ENCODE results near the gene MORC1.
"Not testable (repeated sequence)": the region's sequence is repeated elsewhere in the genome, so short reads cannot be mapped to it uniquely, and the experiment has no call there.

The MORC1 gene

GRCh38 chr3:109109574-109109973, 8.4 kb downstream of the MORC1 start:
- no peak overlapping the region for H3K4me3 ChIP-seq (ENCODE audit: low read depth, low read length)

DNA sequence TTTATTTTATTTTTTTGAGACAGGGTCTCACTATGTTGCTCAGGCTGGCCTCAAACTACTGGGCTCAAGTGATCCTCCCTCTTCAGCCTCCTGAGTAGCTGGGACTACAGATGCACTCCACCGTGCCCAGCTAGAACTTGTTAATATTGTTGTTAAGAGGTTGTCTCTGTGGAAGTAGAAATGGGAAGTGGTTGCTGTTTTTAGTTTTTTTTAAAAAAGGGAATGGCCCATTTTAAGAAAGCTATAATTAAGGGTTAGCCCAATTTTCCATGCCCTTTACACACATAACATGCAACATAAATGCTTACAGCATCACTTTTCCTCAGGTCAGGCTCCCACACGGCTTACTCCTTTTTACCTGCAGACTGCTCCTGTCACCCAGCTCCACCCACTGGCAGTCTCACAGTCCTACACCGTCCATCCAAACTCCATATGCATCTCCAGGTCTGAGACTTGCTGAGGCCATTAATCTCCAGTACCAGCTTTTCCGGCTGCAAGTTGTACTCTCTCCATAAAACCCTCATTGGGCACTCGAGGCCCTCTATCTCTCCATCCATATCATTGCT, 19.8 kb downstream of the MORC1 start:
- no peak overlapping the region for H3K4me3 ChIP-seq (ENCODE audit: low read depth, low read length)

DNA sequence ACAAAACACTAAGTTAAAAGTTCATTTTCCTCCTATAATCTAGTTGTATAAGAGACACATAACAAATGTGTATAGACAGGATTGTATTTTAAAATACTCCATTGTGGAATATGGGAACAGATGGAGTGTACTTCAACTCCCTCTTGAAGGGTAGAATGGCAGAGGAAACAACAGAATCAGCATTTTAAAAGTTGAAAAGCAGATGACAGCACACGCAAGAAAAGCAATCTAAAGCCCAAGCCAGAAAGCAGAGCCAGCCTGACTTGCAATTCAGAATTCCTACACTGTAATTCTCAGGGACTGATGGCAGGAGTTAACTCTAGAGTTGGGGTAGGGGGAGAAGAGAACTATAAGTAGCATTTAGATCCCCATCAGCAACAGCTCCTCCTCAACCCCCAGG, 22.8 kb downstream of the MORC1 start:
- H3K4me3 ChIP-seq (ENCODE audit: low read depth, low read length) = no peak overlapping the region

DNA sequence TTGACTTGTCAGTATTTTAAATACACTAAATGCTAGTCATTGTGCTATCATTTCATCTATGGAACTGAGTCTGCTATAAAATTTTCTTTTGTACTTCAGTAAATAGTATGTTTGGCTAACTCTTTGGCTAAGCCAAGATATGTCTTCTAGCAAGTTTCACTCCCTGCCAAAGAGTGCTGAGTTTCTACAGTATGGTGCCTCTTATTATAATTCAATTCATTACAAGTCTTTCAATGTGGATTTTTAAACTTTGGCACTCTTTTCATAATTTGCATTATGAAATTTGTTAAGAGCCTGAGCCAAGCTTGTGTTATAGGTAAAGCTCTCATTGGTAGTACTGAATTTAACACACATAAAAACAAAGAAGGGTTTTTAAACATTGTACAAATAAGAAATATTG, 24.4 kb downstream of the MORC1 start:
- H3K4me3 ChIP-seq (ENCODE audit: low read depth, low read length) = no peak overlapping the region

- no peak overlapping the region for H3K4me3 ChIP-seq (ENCODE audit: low read depth, low read length)
Observed at GRCh38 chr3:109091846-109092245, 26.1 kb downstream of the MORC1 start.

DNA sequence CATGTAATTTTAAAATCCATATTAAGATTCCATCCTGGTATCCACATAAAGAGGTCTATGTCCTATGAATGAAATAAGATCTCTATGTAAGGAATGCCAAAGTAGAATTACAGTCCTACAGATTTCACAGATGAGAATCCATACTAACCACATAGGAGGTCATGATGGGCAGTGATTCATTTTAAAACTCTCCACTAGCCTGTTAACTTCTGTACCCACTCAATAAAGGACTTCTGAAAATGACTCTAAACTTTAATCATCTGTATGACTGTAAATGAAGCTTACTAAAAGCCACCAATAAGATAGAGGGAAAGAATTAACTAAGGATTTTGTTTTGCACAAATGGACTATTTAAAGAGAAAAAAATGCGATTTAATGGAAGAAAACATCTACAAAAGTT, 28.7 kb downstream of the MORC1 start:
- no peak overlapping the region for H3K4me3 ChIP-seq (ENCODE audit: low read depth, low read length)

GRCh38 chr3:109081746-109082510, 36.0 kb downstream of the MORC1 start:
- no peak overlapping the region for H3K4me3 ChIP-seq (ENCODE audit: low read depth, low read length)

GRCh38 chr3:109080090-109080489, 37.8 kb downstream of the MORC1 start:
- not testable (repeated sequence) for H3K4me3 ChIP-seq (ENCODE audit: low read depth, low read length)

GRCh38 chr3:109073116-109073515, 44.8 kb downstream of the MORC1 start:
- H3K4me3 ChIP-seq (ENCODE audit: low read depth, low read length) = no peak overlapping the region

GRCh38 chr3:109072194-109072593, 45.7 kb downstream of the MORC1 start:
- H3K4me3 ChIP-seq (ENCODE audit: low read depth, low read length) = no peak overlapping the region

DNA sequence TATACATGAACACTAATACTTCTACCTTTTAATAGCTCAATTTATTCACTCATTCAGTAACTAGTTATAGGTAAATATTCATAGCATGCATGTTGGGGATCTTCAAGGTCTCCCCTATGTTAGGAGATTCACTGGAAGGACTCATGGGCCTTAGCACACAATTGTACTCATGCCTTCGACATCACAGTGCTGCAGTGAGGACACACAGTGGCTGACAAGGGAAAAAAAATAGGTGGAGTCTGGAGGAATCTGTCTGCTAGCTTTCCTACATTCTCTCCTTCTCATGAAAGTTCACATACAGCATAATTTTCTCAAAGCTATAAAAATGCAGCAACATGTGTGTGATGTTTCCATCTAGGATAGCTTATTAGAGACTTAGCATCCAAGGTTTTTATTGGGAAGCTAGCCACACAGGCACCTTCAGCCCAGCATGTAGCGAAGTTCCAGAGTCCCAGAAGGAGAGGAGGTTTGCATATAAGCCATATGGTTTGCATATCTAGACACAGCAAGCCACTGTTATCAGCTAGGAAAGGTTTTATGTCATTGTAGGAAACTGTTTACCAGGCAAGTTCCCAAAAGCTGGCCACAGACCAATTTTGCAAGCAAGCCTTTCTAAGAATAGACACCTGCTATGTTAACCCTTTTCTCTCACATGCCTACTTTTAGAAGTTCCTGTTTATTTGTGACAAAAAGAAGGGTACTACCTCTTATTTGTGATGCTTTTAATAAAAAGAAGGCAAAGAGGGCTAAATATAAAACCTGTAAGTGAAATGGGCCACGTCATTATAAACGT, 46.4 kb downstream of the MORC1 start:
- no peak overlapping the region for H3K4me3 ChIP-seq (ENCODE audit: low read depth, low read length)

- no peak overlapping the region for H3K4me3 ChIP-seq (ENCODE audit: low read depth, low read length)
Observed at GRCh38 chr3:109070211-109070610, 47.7 kb downstream of the MORC1 start.

- H3K4me3 ChIP-seq (ENCODE audit: low read depth, low read length) = no peak overlapping the region
Observed at GRCh38 chr3:109066864-109067263, 51.1 kb downstream of the MORC1 start.

- no peak overlapping the region for H3K4me3 ChIP-seq (ENCODE audit: low read depth, low read length)
Observed at GRCh38 chr3:109059264-109059663, 58.7 kb downstream of the MORC1 start.

DNA sequence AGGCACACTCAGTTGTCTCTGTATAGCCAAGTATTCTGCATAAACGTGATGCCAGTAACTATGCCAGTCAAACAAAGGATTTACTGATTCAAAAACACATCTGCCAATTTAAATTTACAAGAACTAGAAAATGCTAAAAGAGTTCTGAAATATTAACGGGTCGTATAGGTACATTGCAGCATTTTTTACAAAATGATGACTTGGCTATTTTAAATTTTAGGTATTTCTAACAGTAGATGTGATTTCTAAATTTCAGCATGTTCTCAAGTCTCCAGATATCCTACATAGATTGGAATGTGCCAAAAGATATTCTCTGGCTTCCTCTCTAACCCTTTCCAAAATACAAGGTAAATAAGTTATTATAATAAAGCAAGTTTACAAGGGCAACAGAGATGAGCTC, 60.3 kb downstream of the MORC1 start:
- H3K4me3 ChIP-seq (ENCODE audit: low read depth, low read length) = no peak overlapping the region

GRCh38 chr3:109057056-109057455, 60.9 kb downstream of the MORC1 start:
- no peak overlapping the region for H3K4me3 ChIP-seq (ENCODE audit: low read depth, low read length)

- H3K4me3 ChIP-seq (ENCODE audit: low read depth, low read length) = no peak overlapping the region
Observed at GRCh38 chr3:109050591-109051167, 67.3 kb downstream of the MORC1 start.

GRCh38 chr3:109047366-109047765, 70.6 kb downstream of the MORC1 start:
- H3K4me3 ChIP-seq (ENCODE audit: low read depth, low read length) = no peak overlapping the region

GRCh38 chr3:109045271-109046040, 72.5 kb downstream of the MORC1 start:
- H3K4me3 ChIP-seq (ENCODE audit: low read depth, low read length) = no peak overlapping the region

GRCh38 chr3:109035082-109035481, 82.9 kb downstream of the MORC1 start:
- no peak overlapping the region for H3K4me3 ChIP-seq (ENCODE audit: low read depth, low read length)

Data from iPS-11a (cell line).